HG02943 (cell line): ENCODE measurements around the gene SYT10.
"Not testable (repeated sequence)": the region's sequence is repeated elsewhere in the genome, so short reads cannot be mapped to it uniquely, and the experiment has no call there.

Experiments
- ATAC-seq: cut with Tn5 transposase; IDR thresholded peaks from one replicate; pipeline ENCODE4 v1.9.1; 2021; ENCODE audit warnings: mild to moderate bottlenecking, low read depth, moderate library complexity; ENCODE audit not compliant: unreplicated experiment

The SYT10 gene

GRCh38 chr12:33370318-33370717 is 69.3 kb downstream of the SYT10 start:
- ATAC-seq = no peak

DNA sequence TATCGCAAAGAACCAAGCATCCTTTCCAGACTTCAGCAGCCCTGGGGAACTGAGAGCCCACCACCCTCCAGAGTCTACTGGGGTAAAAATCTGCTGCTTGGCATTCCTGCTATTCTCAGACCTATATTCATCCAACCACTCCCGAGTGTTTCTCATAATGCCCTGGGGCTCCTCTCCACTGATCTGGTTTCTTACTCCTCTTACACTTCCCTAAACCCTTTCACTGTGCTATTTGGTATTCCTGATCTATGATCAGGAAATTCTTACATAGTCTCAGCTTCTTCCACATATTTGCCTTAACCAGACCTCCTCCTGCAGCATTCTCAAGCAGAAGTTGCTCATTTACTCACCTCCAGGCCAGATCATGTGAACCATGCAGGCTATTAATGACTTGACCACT is 82.4 kb downstream of the SYT10 start:
- ATAC-seq = no peak

DNA sequence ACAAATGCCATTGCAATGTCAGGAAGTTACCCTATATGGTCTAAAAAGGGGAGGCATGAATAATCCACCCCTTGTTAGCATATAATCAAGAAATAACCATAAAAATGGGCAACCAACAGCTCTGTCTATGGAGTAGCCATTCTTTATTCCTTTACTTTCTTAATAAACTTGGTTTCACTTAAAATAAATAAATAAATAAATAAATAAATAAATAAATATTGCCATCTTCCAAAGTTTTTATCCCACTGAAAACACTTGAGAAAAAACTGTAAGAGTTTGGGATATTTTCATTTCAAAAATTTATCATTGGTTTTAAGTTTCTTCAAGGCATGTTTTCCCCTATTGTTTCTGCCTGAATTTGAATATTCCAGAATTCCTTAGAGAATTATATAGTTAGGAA is 89.8 kb downstream of the SYT10 start:
- ATAC-seq = no peak

DNA sequence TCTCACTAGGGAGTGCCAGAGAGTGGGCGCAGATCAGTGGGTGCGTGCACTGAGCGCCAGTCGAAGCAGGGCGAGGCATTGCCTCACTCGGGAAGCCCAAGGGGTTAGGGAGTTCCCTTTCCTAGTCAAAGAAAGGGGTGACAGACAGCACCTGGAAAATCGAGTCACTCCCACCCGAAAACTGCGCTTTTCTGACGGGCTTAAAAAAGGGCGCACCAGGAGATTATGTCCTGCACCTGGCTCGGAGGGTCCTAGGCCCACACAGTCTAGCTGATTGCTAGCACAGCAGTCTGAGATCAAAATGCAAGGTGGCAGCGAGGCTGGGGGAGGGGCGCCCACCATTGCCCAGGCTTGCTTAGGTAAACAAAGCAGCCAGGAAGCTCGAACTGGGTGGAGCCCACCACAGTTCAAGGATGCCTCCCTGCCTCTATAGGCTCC is 107.6 kb downstream of the SYT10 start:
- not testable (repeated sequence) for ATAC-seq

DNA sequence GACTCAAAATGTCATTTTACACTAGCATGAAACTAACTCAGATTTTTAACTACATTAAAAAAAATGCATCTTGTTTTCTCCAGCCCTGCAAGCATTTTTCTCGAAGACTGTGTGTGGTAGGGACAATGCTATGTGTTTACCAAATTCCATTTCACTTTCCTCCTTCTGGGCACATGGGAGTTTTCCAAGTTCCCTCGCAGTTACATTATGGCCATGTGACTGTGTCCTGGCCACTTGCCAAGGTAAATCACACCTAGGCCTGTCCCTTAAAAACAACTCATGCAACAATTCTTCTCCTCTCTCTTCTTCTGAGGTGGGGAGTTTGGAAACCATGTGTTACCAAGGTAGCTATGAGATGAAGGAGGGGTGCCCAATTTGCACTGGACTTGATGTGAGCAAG is 108.7 kb downstream of the SYT10 start:
- ATAC-seq = no peak
